ENCODE measurements around the gene CFAP299. TPM values are rescaled to one million over a fixed set of nuclear protein-coding genes. Genes with fewer than 3 reads are reported as not detected.

CFAP299 gene
- total and polyA plus RNA-seq, 10 donors, result 0.11 TPM; not detected in 9

GRCh38 chr4:80420638-80421037 lies 85.1 kb downstream of the CFAP299 start:
- WGBS, 5 donors, result 82 to 100% (median 90%) methylated on average over 1 of the region's 1 CpG
- TF ChIP-seq POLR2AphosphoS5 (IDR thresholded peaks at IDR 0.05), result no peak
- TF ChIP-seq POLR2A (IDR thresholded peaks at IDR 0.05), result no peak
- intact Hi-C loops (cut with DNase I; ENCODE audit: low total_unique reads), result no loop called here
- Histone ChIP-seq H3K4me1 (no peaks in the 10 kb centered on the region), H3K9me3 (no peaks in the 10 kb centered on the region), H3K27me3 (replicated peaks in 1 of 7) (no peaks in the 10 kb centered on the region), H3K27ac (no peak overlapping the region), H3K4me3 (no peak overlapping the region), H3K36me3 (no peaks in the 10 kb centered on the region)
- no peak for DNase-seq

- H3K27me3 ChIP-seq (replicated peaks in 1 of 7), result no peaks in the 10 kb centered on the region
- no peak overlapping the region for H3K27ac ChIP-seq
- no peaks in the 10 kb centered on the region for H3K4me1 ChIP-seq
- TF ChIP-seq CTCF (IDR thresholded peaks at IDR 0.05 in 8 of 11, conservative IDR thresholded peaks at IDR 0.05 in 3 of 11) (no peak), POLR2AphosphoS5 (IDR thresholded peaks at IDR 0.05) (no peak), POLR2A (IDR thresholded peaks at IDR 0.05) (no peak)
- no peak overlapping the region for H3K4me3 ChIP-seq
- DNase-seq, result no peak
- H3K9me3 ChIP-seq, result no peaks in the 10 kb centered on the region
- 68 to 80% (median 73%) methylated on average over 1 of the region's 1 CpG for WGBS, 5 donors
- no peaks in the 10 kb centered on the region for H3K36me3 ChIP-seq
- intact Hi-C loops (cut with DNase I; ENCODE audit: low total_unique reads), result no loop called here
Observed at GRCh38 chr4:80422727-80423404, 87.3 kb downstream of the CFAP299 start.

- intact Hi-C loops (cut with DNase I; ENCODE audit: low total_unique reads), result no loop called here
- Histone ChIP-seq H3K36me3 (no peaks in the 10 kb centered on the region), H3K27ac (no peak overlapping the region), H3K4me1 (no peaks in the 10 kb centered on the region), H3K9me3 (no peaks in the 10 kb centered on the region), H3K27me3 (replicated peaks in 1 of 7) (no peaks in the 10 kb centered on the region), H3K4me3 (no peak overlapping the region)
- TF ChIP-seq POLR2A (IDR thresholded peaks at IDR 0.05) (no peak), POLR2AphosphoS5 (IDR thresholded peaks at IDR 0.05) (no peak), CTCF (IDR thresholded peaks at IDR 0.05 in 8 of 11, conservative IDR thresholded peaks at IDR 0.05 in 3 of 11) (no peak)
- 79 to 95% (median 92%) methylated on average over 2 to 3 of the region's 3 CpGs for WGBS, 5 donors
- no peak for DNase-seq
Observed at GRCh38 chr4:80423553-80424224, 88.2 kb downstream of the CFAP299 start.

GRCh38 chr4:80424225-80424581 lies 88.7 kb downstream of the CFAP299 start:
- Histone ChIP-seq H3K27me3 (replicated peaks in 1 of 7) (no peaks in the 10 kb centered on the region), H3K9me3 (no peaks in the 10 kb centered on the region), H3K36me3 (no peaks in the 10 kb centered on the region), H3K27ac (no peak overlapping the region), H3K4me3 (no peak overlapping the region), H3K4me1 (no peaks in the 10 kb centered on the region)
- TF ChIP-seq CTCF (IDR thresholded peaks at IDR 0.05 in 8 of 11, conservative IDR thresholded peaks at IDR 0.05 in 3 of 11) (no peak), POLR2A (IDR thresholded peaks at IDR 0.05) (no peak), POLR2AphosphoS5 (IDR thresholded peaks at IDR 0.05) (no peak)
- intact Hi-C loops (cut with DNase I; ENCODE audit: low total_unique reads), result no loop called here
- 83 to 90% (median 89%) methylated on average over 2 of the region's 2 CpGs for WGBS, 5 donors
- DNase-seq, result no peak
